ENCODE data around the gene NDUFA3.

DNA sequence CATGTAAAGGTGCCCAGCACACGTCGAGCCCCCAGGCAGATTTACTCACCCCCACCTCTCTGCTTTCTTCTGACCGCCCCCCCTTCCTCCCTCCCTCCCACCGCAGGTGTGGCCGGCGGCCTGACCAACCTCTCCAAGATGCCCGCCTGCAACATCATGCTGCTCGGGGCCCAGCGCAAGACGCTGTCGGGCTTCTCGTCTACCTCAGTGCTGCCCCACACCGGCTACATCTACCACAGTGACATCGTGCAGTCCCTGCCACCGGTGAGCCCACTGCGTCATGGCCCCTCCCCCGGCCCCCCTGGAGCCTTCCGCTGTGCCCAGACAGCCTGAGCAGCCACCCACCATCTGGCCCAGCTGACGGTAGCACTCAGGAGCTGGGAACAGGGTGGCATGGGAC is 21.7 kb downstream of the NDUFA3 start:
- TF ChIP-seq, protein P1, sequence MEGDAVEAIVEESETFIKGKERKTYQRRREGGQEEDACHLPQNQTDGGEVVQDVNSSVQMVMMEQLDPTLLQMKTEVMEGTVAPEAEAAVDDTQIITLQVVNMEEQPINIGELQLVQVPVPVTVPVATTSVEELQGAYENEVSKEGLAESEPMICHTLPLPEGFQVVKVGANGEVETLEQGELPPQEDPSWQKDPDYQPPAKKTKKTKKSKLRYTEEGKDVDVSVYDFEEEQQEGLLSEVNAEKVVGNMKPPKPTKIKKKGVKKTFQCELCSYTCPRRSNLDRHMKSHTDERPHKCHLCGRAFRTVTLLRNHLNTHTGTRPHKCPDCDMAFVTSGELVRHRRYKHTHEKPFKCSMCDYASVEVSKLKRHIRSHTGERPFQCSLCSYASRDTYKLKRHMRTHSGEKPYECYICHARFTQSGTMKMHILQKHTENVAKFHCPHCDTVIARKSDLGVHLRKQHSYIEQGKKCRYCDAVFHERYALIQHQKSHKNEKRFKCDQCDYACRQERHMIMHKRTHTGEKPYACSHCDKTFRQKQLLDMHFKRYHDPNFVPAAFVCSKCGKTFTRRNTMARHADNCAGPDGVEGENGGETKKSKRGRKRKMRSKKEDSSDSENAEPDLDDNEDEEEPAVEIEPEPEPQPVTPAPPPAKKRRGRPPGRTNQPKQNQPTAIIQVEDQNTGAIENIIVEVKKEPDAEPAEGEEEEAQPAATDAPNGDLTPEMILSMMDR (IDR thresholded peaks at IDR 0.05): no peak
- TF ChIP-seq POLR2A (IDR thresholded peaks at IDR 0.05): no peak
